Measurements from ENCODE around the gene SH3BP5L. TPM values are rescaled to one million over a fixed set of nuclear protein-coding genes. Genes with fewer than 3 reads are reported as not detected.

The SH3BP5L gene
- total RNA-seq, 4 donors from 2014 or later: 7.2 to 18.8 (median 13.1) TPM

DNA sequence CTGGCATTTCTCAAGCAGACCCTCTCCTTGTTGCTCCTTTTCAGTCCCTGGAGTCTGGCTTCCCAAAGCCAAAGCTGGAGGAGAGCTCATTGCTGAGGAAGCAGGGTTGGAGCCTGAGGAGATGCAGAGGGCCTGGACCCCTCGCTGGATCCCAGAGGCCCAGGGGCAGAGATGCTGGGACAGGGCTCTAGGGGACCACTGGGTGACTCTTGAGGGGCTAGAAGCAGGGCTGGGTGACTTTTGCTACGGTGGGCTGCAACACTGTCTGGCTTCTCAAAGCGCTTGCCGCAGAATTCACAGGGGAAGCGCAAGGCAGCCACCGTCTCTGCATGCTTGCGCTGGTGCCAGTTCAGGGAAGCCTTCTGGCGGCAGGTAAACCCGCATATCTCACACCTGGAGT lies 24.4 kb upstream of the SH3BP5L start:
- no peak for TF ChIP-seq CTCF (IDR thresholded peaks at IDR 0.05; ENCODE audit: low read depth)

DNA sequence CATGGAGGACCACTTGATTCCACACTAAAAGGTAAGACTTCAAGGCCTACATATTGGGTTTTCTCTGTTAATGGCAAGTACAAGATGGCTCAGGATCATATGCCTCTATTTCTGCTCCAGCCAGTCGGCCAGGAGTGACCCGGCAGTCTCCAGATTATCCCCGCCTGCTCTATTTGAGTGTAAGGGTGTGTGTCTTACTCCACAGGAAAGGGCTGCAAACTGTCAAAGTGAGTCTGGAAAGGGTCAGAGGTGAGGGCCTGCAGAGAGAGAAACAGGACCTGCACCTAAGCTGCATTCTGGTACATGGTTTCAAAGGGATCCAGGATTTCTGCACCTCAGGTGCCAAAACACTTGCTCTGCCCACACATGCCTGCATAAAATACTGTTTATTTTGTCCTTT lies 23.9 kb upstream of the SH3BP5L start:
- no peak for TF ChIP-seq CTCF (IDR thresholded peaks at IDR 0.05; ENCODE audit: low read depth)

DNA sequence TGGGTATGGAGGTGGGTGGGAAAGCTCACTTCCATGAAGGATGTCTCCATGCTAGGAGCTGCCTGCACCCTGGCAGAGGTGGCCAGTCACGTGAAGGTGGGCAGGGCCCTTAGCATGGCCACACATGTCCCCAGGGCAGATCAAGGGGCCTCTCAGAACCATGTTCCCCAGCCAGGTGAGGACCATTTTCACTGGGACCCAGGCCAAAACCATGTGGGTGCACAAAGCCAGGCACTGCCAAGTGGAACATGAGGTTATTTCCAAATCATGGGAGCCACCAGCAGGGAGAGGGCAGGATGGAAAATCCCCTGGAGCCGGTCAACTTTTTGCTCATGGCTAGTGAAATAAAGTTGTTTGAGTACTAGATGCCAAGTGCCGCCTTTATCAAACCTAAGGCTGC lies 23.4 kb upstream of the SH3BP5L start:
- TF ChIP-seq CTCF (IDR thresholded peaks at IDR 0.05; ENCODE audit: low read depth): no peak

- TF ChIP-seq CTCF (IDR thresholded peaks at IDR 0.05; ENCODE audit: low read depth): no peak
Observed at GRCh38 chr1:248848602-248849001, 22.9 kb upstream of the SH3BP5L start.

DNA sequence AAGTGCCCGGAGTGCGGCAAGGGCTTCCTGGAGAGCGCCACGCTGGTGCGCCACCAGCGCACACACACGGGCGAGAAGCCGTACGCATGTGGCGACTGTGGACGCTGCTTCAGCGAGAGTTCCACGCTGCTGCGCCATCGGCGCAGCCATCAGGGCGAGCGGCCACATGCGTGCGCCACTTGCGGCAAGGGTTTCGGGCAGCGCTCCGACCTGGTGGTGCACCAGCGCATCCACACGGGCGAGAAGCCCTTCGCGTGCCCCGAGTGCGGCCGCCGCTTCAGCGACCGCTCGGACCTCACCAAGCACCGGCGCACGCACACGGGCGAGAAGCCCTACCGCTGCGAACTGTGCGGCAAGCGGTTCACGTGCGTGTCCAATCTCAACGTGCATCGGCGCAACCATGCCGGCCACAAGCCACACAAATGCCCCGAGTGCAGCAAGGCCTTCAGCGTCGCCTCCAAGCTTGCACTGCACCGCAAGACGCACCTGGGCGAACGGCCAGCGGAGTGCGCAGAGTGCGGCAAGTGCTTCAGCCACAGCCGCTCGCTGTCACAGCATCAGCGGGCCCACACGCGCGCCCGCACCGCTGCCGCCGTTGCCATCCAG lies 22.3 kb upstream of the SH3BP5L start:
- no peak for TF ChIP-seq CTCF (IDR thresholded peaks at IDR 0.05; ENCODE audit: low read depth)

DNA sequence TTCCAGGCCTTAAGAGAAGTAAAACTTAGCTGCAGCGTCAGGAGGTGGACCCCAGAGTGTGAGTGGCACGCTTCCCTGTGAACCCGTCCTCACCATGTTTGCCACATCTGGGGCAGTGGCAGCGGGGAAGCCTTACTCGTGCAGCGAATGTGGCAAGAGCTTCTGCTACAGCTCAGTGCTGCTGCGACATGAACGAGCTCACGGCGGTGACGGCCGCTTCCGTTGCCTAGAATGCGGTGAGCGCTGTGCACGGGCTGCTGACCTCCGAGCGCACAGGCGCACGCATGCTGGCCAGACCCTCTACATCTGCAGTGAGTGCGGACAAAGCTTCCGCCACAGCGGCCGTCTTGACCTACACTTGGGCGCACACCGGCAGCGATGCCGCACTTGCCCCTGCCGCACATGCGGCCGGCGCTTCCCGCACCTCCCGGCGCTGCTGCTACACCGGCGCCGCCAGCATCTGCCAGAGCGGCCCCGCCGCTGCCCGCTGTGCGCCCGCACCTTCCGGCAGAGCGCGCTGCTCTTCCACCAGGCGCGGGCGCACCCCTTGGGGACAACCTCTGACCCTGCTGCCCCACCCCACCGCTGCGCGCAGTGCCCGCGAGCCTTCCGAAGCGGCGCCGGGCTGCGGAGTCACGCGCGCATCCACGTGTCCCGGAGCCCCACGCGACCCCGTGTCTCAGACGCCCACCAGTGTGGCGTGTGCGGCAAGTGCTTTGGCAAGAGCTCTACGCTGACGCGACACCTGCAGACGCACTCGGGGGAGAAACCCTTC lies 21.7 kb upstream of the SH3BP5L start:
- TF ChIP-seq CTCF (IDR thresholded peaks at IDR 0.05; ENCODE audit: low read depth): no peak

DNA sequence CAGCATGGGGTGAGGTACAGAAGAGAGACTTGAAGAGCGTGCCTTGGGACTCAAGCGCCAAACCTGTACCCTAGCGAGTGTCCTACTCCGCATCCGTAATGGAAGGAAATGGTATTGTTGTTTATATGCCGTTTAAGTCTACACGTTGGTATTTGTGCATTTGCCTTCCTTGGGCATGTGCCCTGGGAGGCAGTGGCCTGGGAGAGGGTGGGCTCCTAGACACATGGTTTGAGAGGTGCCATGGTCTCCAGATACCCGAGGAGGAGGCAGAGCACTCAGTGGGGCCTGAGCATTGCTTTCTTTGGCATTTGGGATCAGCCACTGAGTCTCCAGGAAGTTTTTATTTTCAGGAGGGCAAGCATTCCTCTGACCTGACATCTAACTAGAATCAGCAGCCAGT lies 18.8 kb upstream of the SH3BP5L start:
- no peak for TF ChIP-seq CTCF (IDR thresholded peaks at IDR 0.05; ENCODE audit: low read depth)
